Endothelial cell of umbilical vein (primary cell): ENCODE measurements around the gene GORASP1. TPM values are rescaled to one million over a fixed set of nuclear protein-coding genes. Genes with fewer than 3 reads are reported as not detected.

Source experiments
- BruUV-seq: library from RNA; stranded (reverse); fragments of 400-500 nt; replicated peaks from 2 replicates; lab custom pipeline; 2021; lab: Mats Ljungman, UMichigan
- CTCF ChIA-PET: fragments of 300-600, 350-600 bp; sonication (Branson Sonifier 250); formaldehyde crosslinking; loops from one replicate; lab custom pipeline; 2021; ENCODE audit warnings: antibody characterized with exemption, inconsistent platforms; lab: Charles Lee
- POLR2A ChIA-PET: fragments of 300-600, 350-600 bp; sonication (Branson Sonifier 250); formaldehyde crosslinking; loops from one replicate; lab custom pipeline; 2021; ENCODE audit warnings: antibody characterized with exemption, inconsistent platforms; lab: Charles Lee
- DNase-seq: peaks from one replicate; pipeline ENCODE4 v3.0.0-alpha.2; 2011; ENCODE audit warnings: low read depth, low spot score
- FAIRE-seq: peaks from 2 replicates; lab custom pipeline; 2011; peaks lifted over from hg19 to GRCh38; lab: Jason Lieb, UNC
- H2AFZ ChIP-seq: 2 replicates; pipeline ENCODE4 v1.6.0; 2012; ENCODE audit warnings: low read depth, low read length, control low read depth, inconsistent platforms
- H3K27ac ChIP-seq: 2 replicates; pipeline ENCODE4 v1.5.1; 2011; ENCODE audit warnings: low read depth, mild to moderate bottlenecking, control low read depth, low read length, moderate library complexity; ENCODE audit not compliant: insufficient read depth
- H3K27me3 ChIP-seq, 2 experiments: 2 replicates each; pipeline versions ENCODE4 v1.6.0 to v1.6.1; 2011; ENCODE audit warnings: low read length in 2 of 2, mixed read lengths in 1 of 2; ENCODE audit not compliant: control insufficient read depth in 2 of 2, insufficient read depth in 2 of 2
- H3K36me3 ChIP-seq, 2 experiments: 2 replicates in 1 of 2; 3 replicates in 1 of 2; pipeline ENCODE4 v1.5.1; 2011; ENCODE audit warnings: low read length in 2 of 2, mild to moderate bottlenecking in 1 of 2, moderate library complexity in 1 of 2; ENCODE audit not compliant: control insufficient read depth in 2 of 2, insufficient read depth in 2 of 2; ENCODE audit errors: extremely low read depth in 1 of 2
- H3K4me1 ChIP-seq: 3 replicates; pipeline ENCODE4 v1.5.1; 2011; ENCODE audit warnings: mild to moderate bottlenecking, low read length; ENCODE audit not compliant: control insufficient read depth, insufficient read depth; ENCODE audit errors: extremely low read depth
- H3K4me2 ChIP-seq: 2 replicates; pipeline ENCODE4 v1.6.1; 2011; ENCODE audit warnings: low read length, control low read depth, mixed read lengths; ENCODE audit not compliant: insufficient read depth
- H3K4me3 ChIP-seq, 3 experiments: fragments of 200-600 bp in 1 of 3; sonication (generic), shearing (Covaris generic) in 1 of 3; replicated peaks in 1 of 3; 2 replicates each; pipeline ENCODE4 v1.5.1; 2011 to 2016; ENCODE audit warnings: control low read depth in 3 of 3, low read length in 3 of 3, mild to moderate bottlenecking in 2 of 3, inconsistent platforms in 1 of 3, low read depth in 1 of 3, moderate library complexity in 1 of 3; ENCODE audit not compliant: insufficient read depth in 1 of 3
- H3K79me2 ChIP-seq: 2 replicates; pipeline ENCODE4 v1.6.0; 2012; ENCODE audit warnings: low read length, inconsistent platforms; ENCODE audit not compliant: control insufficient read depth, insufficient read depth
- H3K9ac ChIP-seq: replicated peaks from 2 replicates; pipeline ENCODE3; 2011; ENCODE audit warnings: low read length, control low read depth; ENCODE audit not compliant: insufficient read depth; ENCODE audit errors: extremely low read depth
- H3K9me1 ChIP-seq: replicated peaks from 3 replicates; pipeline ENCODE4 v1.6.0; 2011; ENCODE audit warnings: mild to moderate bottlenecking, low read length; ENCODE audit not compliant: control insufficient read depth, insufficient read depth; ENCODE audit errors: extremely low read depth
- H3K9me3 ChIP-seq: replicated peaks from 2 replicates; pipeline ENCODE4 v1.5.1; 2012; ENCODE audit warnings: low read length, inconsistent platforms; ENCODE audit not compliant: control insufficient read depth, insufficient read depth
- H4K20me1 ChIP-seq: replicated peaks from 2 replicates; pipeline ENCODE3; 2011; ENCODE audit warnings: mild to moderate bottlenecking, low read length; ENCODE audit not compliant: control insufficient read depth, insufficient read depth; ENCODE audit errors: extremely low read depth
- EZH2 ChIP-seq: IDR thresholded peaks from 2 replicates; pipeline ENCODE4 v1.6.1; 2012; ENCODE audit warnings: borderline replicate concordance, low read depth, mild to moderate bottlenecking, moderate library complexity, low read length, inconsistent platforms; ENCODE audit not compliant: severe bottlenecking
- FOS ChIP-seq: IDR thresholded peaks from 2 replicates; pipeline ENCODE4 v1.6.1; 2011; ENCODE audit warnings: mild to moderate bottlenecking, low read length, moderate library complexity, borderline replicate concordance; ENCODE audit not compliant: insufficient read depth
- GATA2 ChIP-seq: IDR thresholded peaks from 2 replicates; pipeline ENCODE4 v1.7.0; 2011; ENCODE audit warnings: low read depth, mild to moderate bottlenecking, moderate library complexity, mixed read lengths, low read length; ENCODE audit not compliant: insufficient read length, insufficient read depth
- JUN ChIP-seq: IDR thresholded peaks from 2 replicates; pipeline ENCODE4 v1.6.1; 2011; ENCODE audit warnings: borderline replicate concordance, low read depth; ENCODE audit not compliant: insufficient read length, insufficient read depth
- MYC ChIP-seq: IDR thresholded peaks from one replicate; pipeline ENCODE4 v1.6.1; 2011; ENCODE audit warnings: mild to moderate bottlenecking, low read depth, low read length
- POLR2A ChIP-seq: IDR thresholded peaks from 2 replicates; pipeline ENCODE4 v1.6.1; 2012; ENCODE audit warnings: low read depth, mild to moderate bottlenecking, control low read depth, low read length
- POLR2AphosphoS5 ChIP-seq: IDR thresholded peaks from 2 replicates; pipeline ENCODE4 v1.6.1; 2012; ENCODE audit warnings: low read depth, mild to moderate bottlenecking, control low read depth, low read length, moderate library complexity; ENCODE audit not compliant: insufficient read depth
- dilution Hi-C: fragments of 300-500 bp; cut with MboI; formaldehyde crosslinking; loops from one replicate; pipeline ENCODE4 v1.15.0; 2019; ENCODE audit warnings: low sequenced_read_pairs; ENCODE audit not compliant: extremely low pct_ligation_motif_present
- intact Hi-C: fragments of 100-400 bp; cut with micrococcal nuclease; formaldehyde crosslinking; loops from one replicate; pipeline ENCODE4 v1.10.0; 2022
- polyA plus RNA-seq, 4 experiments: library from polyadenylated mRNA; depleted of rRNA in 3 of 4; stranded (reverse) in 3 of 4; unstranded in 1 of 4; fragments of >200 nt; gene quantifications; 2 replicates each; pipeline versions ENCODE4 v1.2.1 to v1.2.3, GENCODE V29; 2011 to 2012; ENCODE audit warnings: missing spikeins in 1 of 4
- total RNA-seq: library from RNA; stranded (reverse); gene quantifications from 2 replicates; pipeline ENCODE4 v1.2.3, GENCODE V29; 2021
- TF ChIP-seq, protein P1 (sequence below): IDR thresholded peaks from 2 replicates; pipeline ENCODE4 v1.6.1; 2011; ENCODE audit not compliant: insufficient read depth, insufficient read length
- TF ChIP-seq, protein P2 (sequence below), 2 donors: IDR thresholded peaks; 1 replicate in 1 of 2; 2 replicates in 1 of 2; pipeline ENCODE4 v1.5.1; 2011; ENCODE audit warnings: low read length in 2 of 2, mild to moderate bottlenecking in 2 of 2, moderate library complexity in 2 of 2, control low read depth in 1 of 2, inconsistent platforms in 1 of 2, low read depth in 1 of 2; ENCODE audit not compliant: insufficient read depth in 1 of 2; ENCODE audit errors: extremely low read depth in 1 of 2

The GORASP1 gene
- total and polyA plus RNA-seq, 2 donors (not counting 3 experiments of a cell fraction or from before 2014, with no cell fraction given), result 62.5 to 68.0 TPM

DNA sequence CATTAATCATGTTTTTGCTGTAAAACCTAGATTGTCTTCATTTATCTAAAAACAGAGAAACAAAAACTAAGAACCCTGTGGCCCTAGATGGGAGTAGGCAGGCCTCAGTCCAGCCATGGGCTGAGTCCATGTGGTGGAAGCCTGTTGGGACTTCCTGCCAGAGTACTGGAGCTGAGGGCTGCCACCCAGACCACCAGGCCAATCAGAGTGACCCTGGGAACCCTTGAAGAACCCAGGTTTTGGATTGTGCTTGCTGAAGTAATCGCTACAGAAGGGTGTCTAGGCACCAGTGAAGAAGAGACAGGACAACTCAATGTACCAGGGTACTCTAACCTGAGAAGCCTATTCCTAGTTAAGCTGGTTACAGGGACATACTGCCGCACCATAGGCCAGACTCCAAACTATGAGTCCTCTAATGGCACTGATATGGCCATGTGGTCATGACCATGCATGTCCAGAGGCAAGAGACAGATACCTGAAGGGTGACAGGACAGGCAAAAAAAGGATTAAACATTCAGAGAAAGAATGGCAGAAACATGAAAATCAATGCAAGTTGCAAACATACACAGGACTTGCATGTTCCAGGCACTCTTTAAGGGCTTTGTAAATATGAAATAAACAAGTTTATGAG is 33.0 kb upstream of the GORASP1 start:
- intact Hi-C loops, result loop anchor here (10.0 kb wide), 1 partner anchor 416 kb away; no protein-coding TSS in a partner anchor
- TF ChIP-seq, protein P1, sequence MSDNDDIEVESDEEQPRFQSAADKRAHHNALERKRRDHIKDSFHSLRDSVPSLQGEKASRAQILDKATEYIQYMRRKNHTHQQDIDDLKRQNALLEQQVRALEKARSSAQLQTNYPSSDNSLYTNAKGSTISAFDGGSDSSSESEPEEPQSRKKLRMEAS, result no peak
- TF ChIP-seq POLR2AphosphoS5, result no peak
- no peak for TF ChIP-seq GATA2
- no peak for TF ChIP-seq MYC
- no peak for TF ChIP-seq JUN
- TF ChIP-seq EZH2, result no peak
- TF ChIP-seq, protein P2, sequence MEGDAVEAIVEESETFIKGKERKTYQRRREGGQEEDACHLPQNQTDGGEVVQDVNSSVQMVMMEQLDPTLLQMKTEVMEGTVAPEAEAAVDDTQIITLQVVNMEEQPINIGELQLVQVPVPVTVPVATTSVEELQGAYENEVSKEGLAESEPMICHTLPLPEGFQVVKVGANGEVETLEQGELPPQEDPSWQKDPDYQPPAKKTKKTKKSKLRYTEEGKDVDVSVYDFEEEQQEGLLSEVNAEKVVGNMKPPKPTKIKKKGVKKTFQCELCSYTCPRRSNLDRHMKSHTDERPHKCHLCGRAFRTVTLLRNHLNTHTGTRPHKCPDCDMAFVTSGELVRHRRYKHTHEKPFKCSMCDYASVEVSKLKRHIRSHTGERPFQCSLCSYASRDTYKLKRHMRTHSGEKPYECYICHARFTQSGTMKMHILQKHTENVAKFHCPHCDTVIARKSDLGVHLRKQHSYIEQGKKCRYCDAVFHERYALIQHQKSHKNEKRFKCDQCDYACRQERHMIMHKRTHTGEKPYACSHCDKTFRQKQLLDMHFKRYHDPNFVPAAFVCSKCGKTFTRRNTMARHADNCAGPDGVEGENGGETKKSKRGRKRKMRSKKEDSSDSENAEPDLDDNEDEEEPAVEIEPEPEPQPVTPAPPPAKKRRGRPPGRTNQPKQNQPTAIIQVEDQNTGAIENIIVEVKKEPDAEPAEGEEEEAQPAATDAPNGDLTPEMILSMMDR (IDR thresholded peaks at IDR 0.05; ENCODE audit: extremely low read depth in 1 of 2, insufficient read depth in 1 of 2, low read depth in 1 of 2, low read length in 2 of 2), result no peak
- TF ChIP-seq FOS, result no peak
- no peak for TF ChIP-seq POLR2A
- Histone ChIP-seq H3K9ac (no peak overlapping the region), H3K4me1 (peaks cover 10% of the 10 kb centered on the region), H3K4me2 (no peak overlapping the region), H3K79me2 (peaks cover 38% of the 10 kb centered on the region), H3K27me3 (no peaks in the 10 kb centered on the region), H3K27ac (no peak overlapping the region), H3K9me1 (no peaks in the 10 kb centered on the region), H4K20me1 (no peaks in the 10 kb centered on the region), H3K4me3 (no peak overlapping the region), H3K9me3 (no peaks in the 10 kb centered on the region), H3K36me3 (peaks cover 0 to 30% of the 10 kb centered on the region in 2 experiments), H2AFZ (no peak overlapping the region)
- no peak for DNase-seq
- ChIA-PET POLR2A (interaction anchor here (2.0 kb wide), 1 partner anchor 38 kb away, joined by 5 read pairs; no protein-coding TSS in a partner anchor), CTCF (interaction anchor here (1.0 to 1.3 kb wide), 3 partner anchors 50 to 148 kb away, joined by 3 to 4 read pairs (median 4); no protein-coding TSS in a partner anchor)
- BruUV-seq, result no TSS peak
- dilution Hi-C loops, result no loop called here
- no peak for FAIRE-seq
